K562 (cell line): Measurements from ENCODE around the gene MED15. TPM values are rescaled to one million over a fixed set of nuclear protein-coding genes. Genes with fewer than 3 reads are reported as not detected.

Experiments used
- ARID2 ChIP-seq: fragments of 450-650 bp; IDR thresholded peaks from 2 replicates; pipeline ENCODE4 v1.6.1; 2017; ENCODE audit warnings: antibody characterized with exemption, mild to moderate bottlenecking
- ARID3B ChIP-seq: fragments of 250-450 bp; sonication (Bioruptor Pico); IDR thresholded peaks from 2 replicates; pipeline ENCODE4 v1.4.0; 2020; ENCODE audit warnings: borderline replicate concordance
- ASH1L ChIP-seq: fragments of 450-650 bp; IDR thresholded peaks from 2 replicates; pipeline ENCODE4 v1.6.1; 2018; ENCODE audit warnings: borderline replicate concordance, mild to moderate bottlenecking, low read depth; ENCODE audit not compliant: partially characterized antibody
- ATF1 ChIP-seq, 2 experiments: fragments of 450-650 bp in 1 of 2; IDR thresholded peaks; 2 replicates each; pipeline ENCODE4 v1.6.1; 2016; ENCODE audit warnings: missing compliant biosample characterization in 1 of 2, missing genetic modification characterization in 1 of 2
- BRD4 ChIP-seq: fragments of 200-600 bp; sonication (generic); IDR thresholded peaks from 2 replicates; pipeline ENCODE4 v1.6.1; 2017; ENCODE audit warnings: inconsistent platforms
- C11orf30 ChIP-seq: fragments of 450-650 bp; IDR thresholded peaks from 2 replicates; pipeline ENCODE4 v1.6.1; 2016; ENCODE audit warnings: low read depth, mild to moderate bottlenecking
- FOXJ3 ChIP-seq: sonication (generic); formaldehyde crosslinking; IDR thresholded peaks from 2 replicates; pipeline ENCODE4 v1.4.0; 2020; ENCODE audit warnings: mild to moderate bottlenecking, missing genetic modification reagents
- FOXP1 ChIP-seq: sonication (generic); formaldehyde crosslinking; IDR thresholded peaks from 2 replicates; pipeline ENCODE4 v1.8.0; 2022; ENCODE audit warnings: mild to moderate bottlenecking, missing genetic modification reagents
- HDAC6 ChIP-seq: IDR thresholded peaks from 2 replicates; pipeline ENCODE4 v1.6.1; 2012; ENCODE audit warnings: low read depth, mild to moderate bottlenecking, control low read depth, inconsistent platforms, low read length, moderate library complexity
- MAFK ChIP-seq: IDR thresholded peaks from 2 replicates; pipeline ENCODE4 v1.6.1; 2011; ENCODE audit warnings: low read length, improper control_type of control experiment
- NR2C2 ChIP-seq, 2 experiments: fragments of 200-800 bp in 1 of 2; sonication (Bioruptor generic) in 1 of 2; sonication (generic) in 1 of 2; formaldehyde crosslinking in 1 of 2; IDR thresholded peaks; 2 replicates each; pipeline versions ENCODE4 v1.6.1 to v1.8.0; 2016 to 2022; ENCODE audit warnings: mild to moderate bottlenecking in 1 of 2, missing compliant biosample characterization in 1 of 2, missing genetic modification characterization in 1 of 2, missing genetic modification reagents in 1 of 2
- NR3C1 ChIP-seq: sonication (generic); formaldehyde crosslinking; IDR thresholded peaks from 2 replicates; pipeline ENCODE4 v1.8.1; 2022; ENCODE audit warnings: missing genetic modification reagents
- POLR2A ChIP-seq: fragments of 450-650 bp; conservative IDR thresholded peaks from 2 replicates; pipeline ENCODE4 v1.6.1; 2016
- POU5F1 ChIP-seq: fragments of 150-350 bp; IDR thresholded peaks from 2 replicates; pipeline ENCODE4 v1.6.1; 2014; ENCODE audit warnings: borderline replicate concordance, low read length, low read depth, mild to moderate bottlenecking; ENCODE audit not compliant: partially characterized antibody
- RHOXF2B ChIP-seq: fragments of 250-450 bp; sonication (Bioruptor Pico); conservative IDR thresholded peaks from 2 replicates; pipeline ENCODE4 v1.5.1; 2021
- RUNX1 ChIP-seq: sonication (generic); IDR thresholded peaks from 2 replicates; pipeline ENCODE4 v1.6.1; 2016; ENCODE audit warnings: antibody characterized with exemption, low read depth
- SAFB2 ChIP-seq: fragments of 200-400 bp; formaldehyde crosslinking; IDR thresholded peaks from 2 replicates; pipeline ENCODE4 v1.6.1; 2018; ENCODE audit warnings: borderline replicate concordance, low read length, low read depth, moderate library complexity; ENCODE audit not compliant: severe bottlenecking
- SIN3B ChIP-seq: fragments of 450-650 bp; IDR thresholded peaks from 2 replicates; pipeline ENCODE4 v1.6.1; 2017; ENCODE audit warnings: low read depth, mild to moderate bottlenecking, moderate library complexity
- SLC30A9 ChIP-seq: fragments of 250-450 bp; sonication (Bioruptor Pico); IDR thresholded peaks from 2 replicates; pipeline ENCODE4 v1.8.0; 2022; ENCODE audit warnings: mild to moderate bottlenecking, moderate library complexity
- TCFL5 ChIP-seq: fragments of 250-450 bp; sonication (Bioruptor Pico); conservative IDR thresholded peaks from 2 replicates; pipeline ENCODE4 v1.6.1; 2021; ENCODE audit warnings: mild to moderate bottlenecking, moderate library complexity, matching md5 sums
- ZBTB1 ChIP-seq: sonication (generic); formaldehyde crosslinking; IDR thresholded peaks from 2 replicates; pipeline ENCODE4 v1.8.1; 2023; ENCODE audit warnings: missing genetic modification reagents, low read depth, mild to moderate bottlenecking, borderline replicate concordance
- ZBTB26 ChIP-seq: fragments of 450-650 bp; formaldehyde crosslinking; IDR thresholded peaks from 2 replicates; pipeline ENCODE4 v1.4.0; 2022; ENCODE audit warnings: missing genetic modification characterization
- ZC3H4 ChIP-seq: sonication (generic); formaldehyde crosslinking; IDR thresholded peaks from 2 replicates; pipeline ENCODE4 v1.9.0; 2021; ENCODE audit warnings: missing genetic modification reagents, borderline replicate concordance
- ZNF707 ChIP-seq: fragments of 250-450 bp; sonication (Bioruptor Pico); conservative IDR thresholded peaks from 2 replicates; pipeline ENCODE4 v1.8.0; 2022; ENCODE audit warnings: inconsistent platforms, mild to moderate bottlenecking, moderate library complexity
- polyA plus RNA-seq, 8 experiments: library from polyadenylated mRNA; depleted of rRNA in 4 of 8; stranded (reverse) in 5 of 8; unstranded in 3 of 8; fragments of >200 nt; fragmentation: Nextera tagmentation in 2 of 8; fragmentation: Illumina TruSeq in 1 of 8; extraction: Ambion mirVana in 2 of 8; extraction: Trizol in 1 of 8; gene quantifications; 2 replicates each; pipeline versions ENCODE4 v1.2.1 to v1.2.3, GENCODE V29; 2011 to 2014; ENCODE audit warnings: inconsistent platforms in 1 of 8, missing spikeins in 1 of 8
- total RNA-seq, 7 experiments: library from RNA; depleted of rRNA in 6 of 7; stranded (reverse); fragments of >200 nt in 6 of 7; fragmentation: Illumina TruSeq in 2 of 7; extraction: Trizol in 2 of 7; gene quantifications; 2 replicates each; pipeline versions ENCODE4 v1.2.1 to v1.2.3, GENCODE V29; 2011 to 2021; ENCODE audit warnings: low replicate concordance in 1 of 7
- TF ChIP-seq, protein P1 (sequence below), 2 experiments: fragments of 450-650 bp in 1 of 2; sonication (generic) in 1 of 2; formaldehyde crosslinking; conservative IDR thresholded peaks; 2 replicates each; pipeline versions ENCODE4 v1.4.0 to v1.8.1; 2020 to 2022; ENCODE audit warnings: mild to moderate bottlenecking in 1 of 2, missing genetic modification reagents in 1 of 2

MED15 gene
- total and polyA plus RNA-seq, 9 of the 15 experiments (the other 6 are each of a cell fraction or from before 2014, with no cell fraction given), result 4.0 to 271 (median 60.1) TPM

GRCh38 chr22:20584029-20584871 is 76.8 kb downstream of the MED15 start (continued):
- TF ChIP-seq ZBTB26, result no peak
- TF ChIP-seq RUNX1, result 0 out of 2 replicates have a peak, but pooled peaks have one; percentile 51
- TF ChIP-seq FOXP1 (CRISPR knock-in tag), result no peak
- no peak for TF ChIP-seq SLC30A9 (CRISPR knock-in tag)
- 0 out of 2 replicates have a peak, but pooled peaks have one; percentile 8 for TF ChIP-seq ATF1 (CRISPR knock-in tag; IDR thresholded peaks at IDR 0.05)
- TF ChIP-seq ATF1 (tag; IDR thresholded peaks at IDR 0.05), result no peak
- TF ChIP-seq SAFB2, result no peak
- no peak for TF ChIP-seq HDAC6
- no peak for TF ChIP-seq POU5F1
- TF ChIP-seq C11orf30, result no peak
- TF ChIP-seq RHOXF2B (CRISPR knock-in tag), result no peak
- TF ChIP-seq, protein P1, sequence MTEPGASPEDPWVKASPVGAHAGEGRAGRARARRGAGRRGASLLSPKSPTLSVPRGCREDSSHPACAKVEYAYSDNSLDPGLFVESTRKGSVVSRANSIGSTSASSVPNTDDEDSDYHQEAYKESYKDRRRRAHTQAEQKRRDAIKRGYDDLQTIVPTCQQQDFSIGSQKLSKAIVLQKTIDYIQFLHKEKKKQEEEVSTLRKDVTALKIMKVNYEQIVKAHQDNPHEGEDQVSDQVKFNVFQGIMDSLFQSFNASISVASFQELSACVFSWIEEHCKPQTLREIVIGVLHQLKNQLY (CRISPR knock-in tag; conservative IDR thresholded peaks at IDR 0.05), result 0 out of 4 replicates have a peak, but pooled peaks of 1 of the 2 experiments have one; percentile 15
- no peak for TF ChIP-seq ARID3B (CRISPR knock-in tag)
- TF ChIP-seq FOXJ3, result no peak
- no peak for TF ChIP-seq ZBTB1 (CRISPR knock-in tag)
- TF ChIP-seq TCFL5, result no peak
- TF ChIP-seq NR3C1, result 0 out of 2 replicates have a peak, but pooled peaks have one; percentile 63
- TF ChIP-seq BRD4, result no peak
- TF ChIP-seq SIN3B, result no peak
- TF ChIP-seq ARID2, result no peak
- no peak for TF ChIP-seq MAFK
- TF ChIP-seq ZC3H4 (CRISPR knock-in tag), result peak; percentile 60; the same call in 1 of the 2 replicates
- TF ChIP-seq ZNF707 (CRISPR knock-in tag), result no peak
- peak; percentile 40; the same call in 1 of the 2 replicates for TF ChIP-seq POLR2A
- TF ChIP-seq ASH1L, result no peak
- TF ChIP-seq NR2C2 (CRISPR knock-in tag; IDR thresholded peaks at IDR 0.05), result no peak
- TF ChIP-seq NR2C2 (tag; IDR thresholded peaks at IDR 0.05), result no peak
